COR-L47 (cell line): ENCODE measurements around the gene SLC2A10.

Source experiments
- DNase-seq: peaks from one replicate; lab custom pipeline; 2025; lab: John Stamatoyannopoulos, UW

Gene SLC2A10

GRCh38 chr20:46682063-46682821, 27.2 kb upstream of the SLC2A10 start:
- no peak for DNase-seq

GRCh38 chr20:46683011-46683667, 26.3 kb upstream of the SLC2A10 start:
- DNase-seq, result no peak

- no peak for DNase-seq
Measured at GRCh38 chr20:46683668-46683938, 25.8 kb upstream of the SLC2A10 start.

- DNase-seq, result no peak
Measured at GRCh38 chr20:46683939-46684750, 25.3 kb upstream of the SLC2A10 start.

- no peak for DNase-seq
Measured at GRCh38 chr20:46688151-46689081, 21.0 kb upstream of the SLC2A10 start.

GRCh38 chr20:46689082-46689753, 20.2 kb upstream of the SLC2A10 start, which contains the start of gene TP53RK:
TP53RK (minus strand) TSS chr20:46689444; CDS start chr20:46689414, 30 bp downstream.
- peak; percentile 93 for DNase-seq

GRCh38 chr20:46689754-46690085, 19.7 kb upstream of the SLC2A10 start:
- no peak for DNase-seq

GRCh38 chr20:46690219-46691106, 19.0 kb upstream of the SLC2A10 start:
- DNase-seq, result no peak

GRCh38 chr20:46691196-46691595, 18.3 kb upstream of the SLC2A10 start:
- DNase-seq, result no peak

GRCh38 chr20:46694484-46694883, 15.0 kb upstream of the SLC2A10 start:
- no peak for DNase-seq

- DNase-seq, result no peak
Measured at GRCh38 chr20:46695892-46696291, 13.6 kb upstream of the SLC2A10 start.

- DNase-seq, result no peak
Measured at GRCh38 chr20:46696791-46697279, 12.6 kb upstream of the SLC2A10 start.

- no peak for DNase-seq
Measured at GRCh38 chr20:46698788-46699187, 10.7 kb upstream of the SLC2A10 start.

GRCh38 chr20:46699651-46700359, 9.6 kb upstream of the SLC2A10 start:
- DNase-seq, result no peak

- DNase-seq, result no peak
Measured at GRCh38 chr20:46700481-46700880, 9.0 kb upstream of the SLC2A10 start.

- DNase-seq, result no peak
Measured at GRCh38 chr20:46701057-46701456, 8.4 kb upstream of the SLC2A10 start.

- DNase-seq, result no peak
Measured at GRCh38 chr20:46701556-46701955, 7.9 kb upstream of the SLC2A10 start.

GRCh38 chr20:46701986-46702385, 7.5 kb upstream of the SLC2A10 start:
- no peak for DNase-seq

GRCh38 chr20:46702447-46703203, 6.8 kb upstream of the SLC2A10 start:
- DNase-seq, result no peak
